Upper lobe of right lung (tissue), 1 donor: ENCODE data around the gene TGM1. TPM values are rescaled to one million over a fixed set of nuclear protein-coding genes. Genes with fewer than 3 reads are reported as not detected.

ENCODE experiments used
- ATAC-seq: fragments of 200-7000 bp; cut with Tn5 transposase; one replicate; pipeline ENCODE4 v1.9.1; 2020; ENCODE audit warnings: mild to moderate bottlenecking, moderate library complexity
- DNase-seq: peaks from one replicate; pipeline ENCODE4 v3.0.0-alpha.2; 2020
- H3K27ac ChIP-seq: fragments of 200-600 bp; one replicate; pipeline ENCODE4 v1.8.0; 2022
- H3K27me3 ChIP-seq: fragments of 200-600 bp; one replicate; pipeline ENCODE4 v1.8.0; 2022; ENCODE audit warnings: mild to moderate bottlenecking
- H3K36me3 ChIP-seq: fragments of 200-600 bp; one replicate; pipeline ENCODE4 v1.8.0; 2022
- H3K4me1 ChIP-seq: fragments of 200-600 bp; one replicate; pipeline ENCODE4 v1.8.0; 2022
- H3K4me3 ChIP-seq: fragments of 200-600 bp; one replicate; pipeline ENCODE4 v1.8.0; 2022; ENCODE audit warnings: mild to moderate bottlenecking
- H3K9me3 ChIP-seq: fragments of 200-600 bp; one replicate; pipeline ENCODE4 v1.8.0; 2022
- CTCF ChIP-seq: fragments of 200-600 bp; IDR thresholded peaks from one replicate; pipeline ENCODE4 v1.8.0; 2022; ENCODE audit warnings: antibody characterized with exemption
- intact Hi-C: fragments of 100-400 bp; cut with DNase I; formaldehyde crosslinking; loops from one replicate; pipeline ENCODE4 v1.11.0; 2022
- total RNA-seq: library from RNA; stranded (reverse); fragmentation: NEBNext Ultra II Directional; extraction: Animal tissue kit (Norgen Biotek cat#: 25700); gene quantifications from one replicate; pipeline ENCODE4 v1.2.1, GENCODE V29; 2021
- donor health status: DM: no; HTN: yes; CAD: no; lungs with severe emphysema.

The TGM1 gene
- total RNA-seq, 1 donor from 2014 or later, result 12.3 TPM

DNA sequence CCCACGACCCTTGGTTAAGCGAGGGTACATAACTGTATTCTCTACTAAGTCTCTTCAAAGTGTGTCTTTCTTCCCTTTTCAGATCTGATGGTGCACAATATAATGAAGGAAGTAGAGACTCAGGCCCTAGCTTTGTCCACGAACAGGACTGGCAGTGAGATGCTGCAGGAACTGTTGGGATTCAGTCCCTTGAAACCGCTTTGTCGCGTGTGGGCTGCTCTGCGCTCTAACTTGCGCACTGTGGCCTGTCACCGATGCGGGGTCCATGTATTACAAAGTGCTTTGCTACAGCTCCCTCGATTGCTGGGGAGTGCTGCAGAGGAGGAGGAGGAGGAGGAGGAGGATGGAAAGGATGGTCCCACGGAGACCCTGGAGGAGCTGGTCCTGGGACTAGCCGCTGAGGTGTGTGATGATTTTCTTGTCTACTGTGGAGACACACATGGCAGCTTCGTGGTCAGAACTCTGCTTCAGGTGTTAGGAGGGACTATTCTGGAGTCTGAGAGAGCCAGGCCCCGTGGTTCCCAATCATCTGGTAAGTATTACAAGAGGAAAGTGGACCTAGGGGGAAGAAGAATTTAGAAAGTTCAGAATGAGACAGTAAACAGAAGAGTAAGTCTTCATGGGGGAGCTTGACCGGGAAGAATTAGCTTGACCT, 37.5 kb upstream of the TGM1 start:
- H3K27me3 ChIP-seq, result no peaks in the 10 kb centered on the region
- ATAC-seq (no peak), DNase-seq (no peak)
- H3K9me3 ChIP-seq, result no peaks in the 10 kb centered on the region
- no peak for TF ChIP-seq CTCF
- H3K4me1 ChIP-seq, result peaks cover 32% of the 10 kb centered on the region
- H3K36me3 ChIP-seq, result peaks cover 47% of the 10 kb centered on the region
- intact Hi-C loops, result no loop called here
- peak overlapping the region; percentile 89 for H3K27ac ChIP-seq
- H3K4me3 ChIP-seq, result peak overlapping the region; percentile 73

- peaks cover 46% of the 10 kb centered on the region for H3K36me3 ChIP-seq
- TF ChIP-seq CTCF, result no peak
- intact Hi-C loops, result no loop called here
- DNase-seq (peak; percentile 95), ATAC-seq (peak; percentile 94)
- no peaks in the 10 kb centered on the region for H3K27me3 ChIP-seq
- H3K4me1 ChIP-seq, result peaks cover 32% of the 10 kb centered on the region
- H3K4me3 ChIP-seq, result peak within 1 kb of the TSS; percentile 73
- H3K9me3 ChIP-seq, result no peaks in the 10 kb centered on the region
- peak within 1 kb of the TSS; percentile 89 for H3K27ac ChIP-seq
These were observed 36.5 kb upstream of the TGM1 start, which contains the start of the genes DHRS1 and NOP9 for GRCh38 chr14:24299255-24300191. Gene DHRS1, minus strand, starts transcription at chr14:24299780. Its CDS starts 674 bp downstream, at chr14:24299106. Gene NOP9, plus strand, starts transcription at chr14:24299850. Its CDS starts 105 bp downstream, at chr14:24299955.

DNA sequence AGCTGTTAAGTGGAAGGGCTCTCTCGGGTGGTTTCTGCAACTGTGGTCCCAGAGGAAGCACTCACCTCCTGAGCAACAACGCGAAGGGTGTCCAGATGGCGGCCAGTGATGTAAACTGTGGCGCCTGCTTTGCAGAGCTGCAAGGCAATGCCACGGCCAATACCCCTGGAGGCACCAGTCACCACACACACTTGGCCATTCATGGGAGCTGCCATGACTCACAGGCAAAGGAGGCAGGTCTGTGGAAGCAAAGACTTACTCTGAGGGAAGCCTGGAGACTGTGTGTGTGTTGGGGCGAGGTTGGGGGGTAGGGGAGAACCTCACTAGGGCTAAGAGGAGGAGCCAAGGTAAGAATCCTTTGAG, 35.9 kb upstream of the TGM1 start:
- DNase-seq (no peak), ATAC-seq (peak; percentile 3)
- Histone ChIP-seq H3K36me3 (peaks cover 41% of the 10 kb centered on the region), H3K4me1 (peaks cover 32% of the 10 kb centered on the region), H3K4me3 (peak overlapping the region; percentile 73), H3K9me3 (no peaks in the 10 kb centered on the region), H3K27ac (peak overlapping the region; percentile 89), H3K27me3 (no peaks in the 10 kb centered on the region)
- intact Hi-C loops, result no loop called here
- TF ChIP-seq CTCF, result no peak

GRCh38 chr14:24297190-24297964, 34.4 kb upstream of the TGM1 start:
- peak; percentile 27 for TF ChIP-seq CTCF
- peak overlapping the region; percentile 42 for H3K27ac ChIP-seq
- peaks cover 32% of the 10 kb centered on the region for H3K4me1 ChIP-seq
- no peaks in the 10 kb centered on the region for H3K27me3 ChIP-seq
- H3K36me3 ChIP-seq, result peaks cover 40% of the 10 kb centered on the region
- ATAC-seq (peak; percentile 28), DNase-seq (no peak)
- intact Hi-C loops, result no loop called here
- no peak overlapping the region for H3K4me3 ChIP-seq
- no peaks in the 10 kb centered on the region for H3K9me3 ChIP-seq

- TF ChIP-seq CTCF, result peak; percentile 72
- Histone ChIP-seq H3K36me3 (peaks cover 41% of the 10 kb centered on the region), H3K9me3 (no peaks in the 10 kb centered on the region), H3K4me3 (no peak overlapping the region), H3K27ac (peak overlapping the region; percentile 42), H3K27me3 (no peaks in the 10 kb centered on the region), H3K4me1 (peaks cover 32% of the 10 kb centered on the region)
- intact Hi-C loops, result no loop called here
- peak; percentile 77 for ATAC-seq
- DNase-seq, result no peak
These were observed 33.6 kb upstream of the TGM1 start for GRCh38 chr14:24296341-24297157.
